HepG2 (cell line): ENCODE data around the gene MSMP. TPM values are rescaled to one million over a fixed set of nuclear protein-coding genes. Genes with fewer than 3 reads are reported as not detected.

Experiments used
- ARNT ChIP-seq: fragments of 450-650 bp; IDR thresholded peaks from 2 replicates; pipeline ENCODE4 v1.6.1; 2017
- FOSL1 ChIP-seq: sonication (generic); formaldehyde crosslinking; IDR thresholded peaks from 2 replicates; pipeline ENCODE4 v1.9.0; 2021; ENCODE audit warnings: missing genetic modification reagents, borderline replicate concordance
- GATAD2A ChIP-seq: IDR thresholded peaks from 2 replicates; pipeline ENCODE4 v1.6.1; 2016
- GLI4 ChIP-seq: sonication (generic); formaldehyde crosslinking; IDR thresholded peaks from 2 replicates; pipeline ENCODE4 v1.5.1; 2020; ENCODE audit warnings: missing genetic modification reagents, mild to moderate bottlenecking, moderate library complexity, borderline replicate concordance
- HOXA7 ChIP-seq: sonication (generic); formaldehyde crosslinking; IDR thresholded peaks from 2 replicates; pipeline ENCODE4 v1.8.1; 2022; ENCODE audit warnings: mild to moderate bottlenecking, missing genetic modification reagents, moderate library complexity
- KMT2A ChIP-seq: sonication (generic); formaldehyde crosslinking; IDR thresholded peaks from 2 replicates; pipeline ENCODE4 v1.4.0; 2020; ENCODE audit warnings: missing genetic modification reagents
- NKX3-1 ChIP-seq: sonication (generic); formaldehyde crosslinking; IDR thresholded peaks from 2 replicates; pipeline ENCODE4 v1.5.0; 2020; ENCODE audit warnings: missing genetic modification reagents
- PAWR ChIP-seq: sonication (generic); formaldehyde crosslinking; IDR thresholded peaks from 2 replicates; pipeline ENCODE4 v1.4.0; 2020; ENCODE audit warnings: missing genetic modification reagents, mild to moderate bottlenecking, borderline replicate concordance
- PRPF4 ChIP-seq: fragments of 200-400 bp; formaldehyde crosslinking; IDR thresholded peaks from 2 replicates; pipeline ENCODE4 v1.6.1; 2016; ENCODE audit warnings: low read length, low read depth; ENCODE audit not compliant: poor library complexity, severe bottlenecking
- RBM39 ChIP-seq: fragments of 200-400 bp; formaldehyde crosslinking; IDR thresholded peaks from one replicate; pipeline ENCODE4 v1.6.1; 2018; ENCODE audit warnings: antibody characterized with exemption, mild to moderate bottlenecking, low read depth, low read length; ENCODE audit not compliant: poor library complexity, severe bottlenecking
- RXRA ChIP-seq: sonication (generic); formaldehyde crosslinking; IDR thresholded peaks from 2 replicates; pipeline ENCODE4 v1.5.1; 2020; ENCODE audit warnings: missing genetic modification reagents
- TCF12 ChIP-seq, 2 experiments: fragments of 450-650 bp in 1 of 2; sonication (generic) in 1 of 2; formaldehyde crosslinking in 1 of 2; IDR thresholded peaks; 2 replicates each; pipeline versions ENCODE4 v1.6.1 to v1.8.0; 2017 to 2022; ENCODE audit warnings: antibody characterized with exemption in 1 of 2, mild to moderate bottlenecking in 1 of 2, missing genetic modification reagents in 1 of 2, moderate library complexity in 1 of 2
- ZC3H13 ChIP-seq: sonication (generic); formaldehyde crosslinking; IDR thresholded peaks from 2 replicates; pipeline ENCODE4 v1.8.1; 2023; ENCODE audit warnings: mild to moderate bottlenecking, missing genetic modification reagents, moderate library complexity
- ZEB1 ChIP-seq: IDR thresholded peaks from 2 replicates; pipeline ENCODE4 v1.6.1; 2012; ENCODE audit warnings: mild to moderate bottlenecking, low read depth, inconsistent platforms; ENCODE audit not compliant: insufficient replicate concordance
- ZFP62 ChIP-seq: sonication (generic); formaldehyde crosslinking; IDR thresholded peaks from 2 replicates; pipeline ENCODE4 v1.4.0; 2020; ENCODE audit warnings: missing genetic modification reagents
- ZNF180 ChIP-seq: sonication (generic); formaldehyde crosslinking; IDR thresholded peaks from 2 replicates; pipeline ENCODE4 v1.4.0; 2020; ENCODE audit warnings: low read depth, missing genetic modification reagents, borderline replicate concordance
- ZNF773 ChIP-seq: sonication (generic); formaldehyde crosslinking; IDR thresholded peaks from 2 replicates; pipeline ENCODE4 v1.4.0; 2020; ENCODE audit warnings: missing genetic modification reagents, borderline replicate concordance
- ZNF780A ChIP-seq: sonication (generic); formaldehyde crosslinking; IDR thresholded peaks from 2 replicates; pipeline ENCODE4 v1.8.0; 2022; ENCODE audit warnings: mild to moderate bottlenecking, missing genetic modification reagents, moderate library complexity
- ZSCAN25 ChIP-seq: sonication (generic); formaldehyde crosslinking; IDR thresholded peaks from 2 replicates; pipeline ENCODE4 v1.8.0; 2022; ENCODE audit warnings: mild to moderate bottlenecking, missing genetic modification reagents
- ZXDC ChIP-seq: sonication (generic); formaldehyde crosslinking; IDR thresholded peaks from 2 replicates; pipeline ENCODE4 v1.5.0; 2020; ENCODE audit warnings: mild to moderate bottlenecking, missing genetic modification reagents
- polyA plus RNA-seq, 8 experiments: library from polyadenylated mRNA; depleted of rRNA in 3 of 8; stranded (reverse) in 7 of 8; unstranded in 1 of 8; fragments of >200 nt; fragmentation: Illumina TruSeq in 4 of 8; extraction: Trizol in 4 of 8; gene quantifications; 2 replicates each; pipeline versions ENCODE4 v1.2.1 to v1.2.3, GENCODE V29; 2011 to 2016; ENCODE audit warnings: low read depth in 4 of 8, missing spikeins in 1 of 8, mixed read lengths in 1 of 8; ENCODE audit not compliant: insufficient read depth in 1 of 8
- total RNA-seq, 5 experiments: library from RNA; depleted of rRNA; stranded (reverse); fragments of >200 nt; fragmentation: Illumina TruSeq; extraction: Trizol; gene quantifications; 2 replicates each; pipeline ENCODE4 v1.2.3, GENCODE V29; 2016; ENCODE audit warnings: low read depth in 1 of 5
- TF ChIP-seq, protein P1 (sequence below): sonication (generic); formaldehyde crosslinking; conservative IDR thresholded peaks from 2 replicates; pipeline ENCODE4 v1.8.0; 2022; ENCODE audit warnings: missing genetic modification reagents
- TF ChIP-seq, protein P2 (sequence below): sonication (generic); formaldehyde crosslinking; IDR thresholded peaks from 2 replicates; pipeline ENCODE4 v1.8.1; 2023; ENCODE audit warnings: mild to moderate bottlenecking, moderate library complexity, missing genetic modification reagents
- TF ChIP-seq, protein P3 (sequence below): IDR thresholded peaks from 2 replicates; pipeline ENCODE4 v1.6.1; 2016; ENCODE audit warnings: low read depth, borderline replicate concordance
- TF ChIP-seq, protein P4 (sequence below): sonication (generic); formaldehyde crosslinking; IDR thresholded peaks from 2 replicates; pipeline ENCODE4 v1.8.0; 2023; ENCODE audit warnings: mild to moderate bottlenecking, missing genetic modification reagents

The MSMP gene
- total and polyA plus RNA-seq, 2 of the 13 experiments (the other 11 are each of a cell fraction or from before 2014, with no cell fraction given), result 0.24 to 0.46 TPM

GRCh38 chr9:35748858-35749514 is 5.1 kb downstream of the MSMP start, which contains the start of the genes GBA2 and RGP1 (continued):
- TF ChIP-seq, protein P1, sequence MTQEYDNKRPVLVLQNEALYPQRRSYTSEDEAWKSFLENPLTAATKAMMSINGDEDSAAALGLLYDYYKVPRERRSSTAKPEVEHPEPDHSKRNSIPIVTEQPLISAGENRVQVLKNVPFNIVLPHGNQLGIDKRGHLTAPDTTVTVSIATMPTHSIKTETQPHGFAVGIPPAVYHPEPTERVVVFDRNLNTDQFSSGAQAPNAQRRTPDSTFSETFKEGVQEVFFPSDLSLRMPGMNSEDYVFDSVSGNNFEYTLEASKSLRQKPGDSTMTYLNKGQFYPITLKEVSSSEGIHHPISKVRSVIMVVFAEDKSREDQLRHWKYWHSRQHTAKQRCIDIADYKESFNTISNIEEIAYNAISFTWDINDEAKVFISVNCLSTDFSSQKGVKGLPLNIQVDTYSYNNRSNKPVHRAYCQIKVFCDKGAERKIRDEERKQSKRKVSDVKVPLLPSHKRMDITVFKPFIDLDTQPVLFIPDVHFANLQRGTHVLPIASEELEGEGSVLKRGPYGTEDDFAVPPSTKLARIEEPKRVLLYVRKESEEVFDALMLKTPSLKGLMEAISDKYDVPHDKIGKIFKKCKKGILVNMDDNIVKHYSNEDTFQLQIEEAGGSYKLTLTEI (CRISPR knock-in tag), result no peak
- TF ChIP-seq, protein P2, sequence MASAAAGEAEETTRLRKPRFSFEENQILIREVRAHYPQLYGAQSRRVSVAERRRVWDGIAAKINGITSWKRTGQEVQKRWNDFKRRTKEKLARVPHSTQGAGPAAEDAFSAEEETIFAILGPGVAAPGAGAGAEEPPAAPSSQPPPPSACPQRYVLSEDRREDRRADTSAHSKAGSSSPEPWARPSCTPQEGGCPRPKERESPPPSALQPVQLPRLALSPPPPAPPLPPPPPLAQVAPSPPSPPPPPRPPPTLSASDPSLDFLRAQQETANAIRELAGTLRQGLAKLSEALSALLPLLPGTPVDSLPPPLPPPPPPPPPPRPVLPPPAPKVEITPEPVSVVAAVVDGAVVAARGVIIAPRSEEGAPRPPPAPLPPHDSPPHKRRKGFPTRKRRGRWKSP (CRISPR knock-in tag), result no peak; the same call in 1 of the 2 replicates
- TF ChIP-seq FOSL1 (CRISPR knock-in tag) (no peak), PRPF4 (no peak), ZXDC (CRISPR knock-in tag) (no peak), ZNF180 (no peak), HOXA7 (CRISPR knock-in tag) (no peak), TCF12 (IDR thresholded peaks at IDR 0.05) (no peak), TCF12 (CRISPR knock-in tag; IDR thresholded peaks at IDR 0.05) (no peak), GATAD2A (CRISPR knock-in tag) (0 out of 2 replicates have a peak, but pooled peaks have one; percentile 5), ZNF773 (CRISPR knock-in tag) (peak; percentile 36; the same call in 1 of the 2 replicates), PAWR (no peak), ZSCAN25 (CRISPR knock-in tag) (no peak), ARNT (no peak), ZFP62 (CRISPR knock-in tag) (no peak), RXRA (CRISPR knock-in tag) (peak; percentile 24; the same call in 1 of the 2 replicates), ZNF780A (CRISPR knock-in tag) (no peak), ZC3H13 (CRISPR knock-in tag) (no peak), KMT2A (CRISPR knock-in tag) (peak; percentile 50; the same call in 1 of the 2 replicates), GLI4 (CRISPR knock-in tag) (no peak), ZEB1 (no peak), RBM39 (no peak), NKX3-1 (no peak)
- TF ChIP-seq, protein P3, sequence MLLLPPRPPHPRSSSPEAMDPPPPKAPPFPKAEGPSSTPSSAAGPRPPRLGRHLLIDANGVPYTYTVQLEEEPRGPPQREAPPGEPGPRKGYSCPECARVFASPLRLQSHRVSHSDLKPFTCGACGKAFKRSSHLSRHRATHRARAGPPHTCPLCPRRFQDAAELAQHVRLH (CRISPR knock-in tag), result peak; percentile 21; the same call in 1 of the 2 replicates
- TF ChIP-seq, protein P4, sequence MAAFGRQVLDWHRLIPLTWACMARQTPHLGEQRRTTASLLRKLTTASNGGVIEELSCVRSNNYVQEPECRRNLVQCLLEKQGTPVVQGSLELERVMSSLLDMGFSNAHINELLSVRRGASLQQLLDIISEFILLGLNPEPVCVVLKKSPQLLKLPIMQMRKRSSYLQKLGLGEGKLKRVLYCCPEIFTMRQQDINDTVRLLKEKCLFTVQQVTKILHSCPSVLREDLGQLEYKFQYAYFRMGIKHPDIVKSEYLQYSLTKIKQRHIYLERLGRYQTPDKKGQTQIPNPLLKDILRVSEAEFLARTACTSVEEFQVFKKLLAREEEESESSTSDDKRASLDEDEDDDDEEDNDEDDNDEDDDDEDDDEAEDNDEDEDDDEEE (CRISPR knock-in tag), result no peak
